Osteocyte (in vitro differentiated cells): ENCODE measurements around the gene POLG. TPM values are rescaled to one million over a fixed set of nuclear protein-coding genes. Genes with fewer than 3 reads are reported as not detected.

ENCODE experiments used
- DNase-seq: peaks from one replicate; pipeline ENCODE4 v3.0.0; 2021; ENCODE audit warnings: mixed read lengths; ENCODE audit not compliant: unreplicated experiment; ENCODE audit errors: extremely low spot score
- H3K27ac Mint-ChIP-seq: one replicate; pipeline ENCODE4 v1.8.0; 2021; ENCODE audit warnings: mild to moderate bottlenecking, mixed read lengths; ENCODE audit not compliant: unreplicated experiment
- H3K27me3 Mint-ChIP-seq: one replicate; pipeline ENCODE4 v1.8.0; 2021; ENCODE audit warnings: mixed read lengths; ENCODE audit not compliant: unreplicated experiment
- H3K36me3 Mint-ChIP-seq: one replicate; pipeline ENCODE4 v1.8.0; 2021; ENCODE audit warnings: mixed read lengths; ENCODE audit not compliant: unreplicated experiment
- H3K4me1 Mint-ChIP-seq: one replicate; pipeline ENCODE4 v1.8.0; 2021; ENCODE audit warnings: mixed read lengths; ENCODE audit not compliant: unreplicated experiment
- H3K4me3 Mint-ChIP-seq: one replicate; pipeline ENCODE4 v1.8.0; 2021; ENCODE audit warnings: mild to moderate bottlenecking, moderate library complexity, mixed read lengths; ENCODE audit not compliant: unreplicated experiment
- H3K9me3 Mint-ChIP-seq: one replicate; pipeline ENCODE4 v1.8.0; 2021; ENCODE audit warnings: mixed read lengths; ENCODE audit not compliant: unreplicated experiment
- CTCF ChIP-seq: fragments of 200-600 bp; sonication (generic); IDR thresholded peaks from 2 replicates; pipeline ENCODE4 v1.5.0; 2021; ENCODE audit warnings: antibody characterized with exemption, mild to moderate bottlenecking, moderate library complexity
- total RNA-seq: library from RNA; stranded (reverse); gene quantifications from 2 replicates; pipeline ENCODE4 v1.2.1, GENCODE V29; 2021

POLG gene
- total RNA-seq, 1 donor from 2014 or later: 60.8 TPM

GRCh38 chr15:89303986-89304385 lies 30.6 kb downstream of the POLG start:
- TF ChIP-seq CTCF: no peak
- no peak for DNase-seq
- Mint-ChIP-seq H3K27ac (no peak overlapping the region), H3K4me3 (no peak overlapping the region), H3K36me3 (peaks cover 13% of the 10 kb centered on the region), H3K4me1 (peaks cover 7% of the 10 kb centered on the region), H3K27me3 (no peaks in the 10 kb centered on the region), H3K9me3 (no peaks in the 10 kb centered on the region)

- DNase-seq: no peak
- TF ChIP-seq CTCF: no peak
- peaks cover 17% of the 10 kb centered on the region for H3K36me3 Mint-ChIP-seq
- H3K27me3 Mint-ChIP-seq: no peaks in the 10 kb centered on the region
- no peaks in the 10 kb centered on the region for H3K4me1 Mint-ChIP-seq
- peaks cover 8% of the 10 kb centered on the region for H3K9me3 Mint-ChIP-seq
- no peak overlapping the region for H3K27ac Mint-ChIP-seq
- H3K4me3 Mint-ChIP-seq: no peak overlapping the region
Measured at GRCh38 chr15:89301304-89302089, 33.1 kb downstream of the POLG start.

GRCh38 chr15:89299896-89300295 lies 34.7 kb downstream of the POLG start:
- H3K27me3 Mint-ChIP-seq: no peaks in the 10 kb centered on the region
- peaks cover 8% of the 10 kb centered on the region for H3K9me3 Mint-ChIP-seq
- no peak overlapping the region for H3K27ac Mint-ChIP-seq
- TF ChIP-seq CTCF: peak; percentile 61
- no peak overlapping the region for H3K4me3 Mint-ChIP-seq
- no peaks in the 10 kb centered on the region for H3K4me1 Mint-ChIP-seq
- DNase-seq: no peak
- peaks cover 15% of the 10 kb centered on the region for H3K36me3 Mint-ChIP-seq

GRCh38 chr15:89293012-89293411 lies 41.6 kb downstream of the POLG start:
- no peak for TF ChIP-seq CTCF
- no peaks in the 10 kb centered on the region for H3K4me1 Mint-ChIP-seq
- no peaks in the 10 kb centered on the region for H3K27me3 Mint-ChIP-seq
- H3K27ac Mint-ChIP-seq: no peak overlapping the region
- DNase-seq: no peak
- H3K9me3 Mint-ChIP-seq: peaks cover 2% of the 10 kb centered on the region
- no peak overlapping the region for H3K4me3 Mint-ChIP-seq
- H3K36me3 Mint-ChIP-seq: peaks cover 6% of the 10 kb centered on the region

- H3K36me3 Mint-ChIP-seq: peaks cover 8% of the 10 kb centered on the region
- no peak for DNase-seq
Measured at GRCh38 chr15:89291934-89292438, 42.6 kb downstream of the POLG start.

More at GRCh38 chr15:89291934-89292438, 42.6 kb downstream of the POLG start:
- no peak for TF ChIP-seq CTCF
- Mint-ChIP-seq H3K27ac (no peak overlapping the region), H3K4me3 (no peak overlapping the region), H3K4me1 (no peaks in the 10 kb centered on the region), H3K9me3 (no peaks in the 10 kb centered on the region), H3K27me3 (no peaks in the 10 kb centered on the region)
